Measurements from ENCODE around the gene IQCE.
A peak's percentile ranks its signal among the peaks of the same experiment; 100 is the strongest.

IQCE gene

GRCh38 chr7:2568521-2569223 is 9.9 kb downstream of the IQCE start:
- H3K27me3 Mint-ChIP-seq = no peaks in the 10 kb centered on the region
- H3K4me1 Mint-ChIP-seq (ENCODE audit: low read depth) = peaks cover 24% of the 10 kb centered on the region
- no peaks in the 10 kb centered on the region for H3K9me3 Mint-ChIP-seq
- peaks cover 8% of the 10 kb centered on the region for H3K36me3 Mint-ChIP-seq (ENCODE audit: low read depth)
- no peak for DNase-seq
- no peak overlapping the region for H3K27ac Mint-ChIP-seq
- H3K4me3 Mint-ChIP-seq = no peak overlapping the region

DNA sequence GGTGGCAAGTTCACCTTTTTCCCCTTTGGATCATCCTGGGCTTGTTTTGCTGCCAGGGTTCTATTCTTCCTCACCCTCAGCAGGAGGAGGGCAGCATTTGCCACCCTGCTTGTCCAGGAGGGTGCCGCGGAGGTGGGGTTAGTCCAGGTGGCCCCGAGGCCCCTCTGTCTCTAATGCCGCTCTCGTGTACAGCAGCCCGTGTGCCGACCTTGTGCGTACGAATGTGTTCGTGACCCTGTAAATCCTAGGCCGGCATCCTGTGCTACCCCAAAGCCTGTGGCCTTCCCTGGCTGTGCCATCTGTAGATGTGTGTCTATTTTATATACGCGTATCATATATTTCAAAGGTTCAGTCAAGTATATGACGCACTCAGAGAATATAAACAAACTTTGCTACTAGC is 10.6 kb downstream of the IQCE start:
- DNase-seq = no peak
- Mint-ChIP-seq H3K27ac (no peak overlapping the region), H3K4me3 (no peak overlapping the region), H3K36me3 (ENCODE audit: low read depth) (peaks cover 15% of the 10 kb centered on the region), H3K27me3 (no peaks in the 10 kb centered on the region), H3K4me1 (ENCODE audit: low read depth) (peaks cover 24% of the 10 kb centered on the region), H3K9me3 (no peaks in the 10 kb centered on the region)

DNA sequence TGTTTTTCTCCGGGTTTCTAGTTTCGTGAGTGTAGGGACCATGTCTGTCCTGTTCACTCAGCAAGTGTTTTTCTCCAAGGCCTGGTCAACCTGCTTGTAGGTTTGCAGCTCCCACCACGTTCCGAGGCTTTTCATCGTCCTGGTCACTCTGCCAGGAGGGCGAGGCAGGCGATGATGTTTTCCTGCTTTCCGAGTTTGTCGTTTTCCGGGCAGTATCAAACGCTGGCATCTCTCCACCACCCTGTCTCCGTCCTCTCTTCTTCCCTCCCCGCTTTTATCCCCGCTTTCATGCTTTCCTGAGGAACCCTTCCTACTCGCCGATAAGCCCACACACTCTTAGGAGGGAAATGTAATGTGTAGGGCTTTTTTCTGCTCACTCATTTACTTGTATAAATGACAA is 11.2 kb downstream of the IQCE start:
- H3K4me3 Mint-ChIP-seq = no peak overlapping the region
- H3K27ac Mint-ChIP-seq = no peak overlapping the region
- no peaks in the 10 kb centered on the region for H3K27me3 Mint-ChIP-seq
- peaks cover 20% of the 10 kb centered on the region for H3K36me3 Mint-ChIP-seq (ENCODE audit: low read depth)
- H3K4me1 Mint-ChIP-seq (ENCODE audit: low read depth) = peaks cover 24% of the 10 kb centered on the region
- no peaks in the 10 kb centered on the region for H3K9me3 Mint-ChIP-seq
- DNase-seq = no peak

GRCh38 chr7:2571409-2571808 is 12.6 kb downstream of the IQCE start:
- H3K27me3 Mint-ChIP-seq = no peaks in the 10 kb centered on the region
- peaks cover 19% of the 10 kb centered on the region for H3K4me1 Mint-ChIP-seq (ENCODE audit: low read depth)
- H3K27ac Mint-ChIP-seq = no peak overlapping the region
- peaks cover 20% of the 10 kb centered on the region for H3K36me3 Mint-ChIP-seq (ENCODE audit: low read depth)
- H3K4me3 Mint-ChIP-seq = no peak overlapping the region
- no peaks in the 10 kb centered on the region for H3K9me3 Mint-ChIP-seq
- no peak for DNase-seq

- no peaks in the 10 kb centered on the region for H3K27me3 Mint-ChIP-seq
- no peak overlapping the region for H3K27ac Mint-ChIP-seq
- peaks cover 11% of the 10 kb centered on the region for H3K4me1 Mint-ChIP-seq (ENCODE audit: low read depth)
- no peak for DNase-seq
- no peak overlapping the region for H3K4me3 Mint-ChIP-seq
- peaks cover 20% of the 10 kb centered on the region for H3K36me3 Mint-ChIP-seq (ENCODE audit: low read depth)
- no peaks in the 10 kb centered on the region for H3K9me3 Mint-ChIP-seq
Observed at GRCh38 chr7:2572101-2572842, 13.5 kb downstream of the IQCE start.

DNA sequence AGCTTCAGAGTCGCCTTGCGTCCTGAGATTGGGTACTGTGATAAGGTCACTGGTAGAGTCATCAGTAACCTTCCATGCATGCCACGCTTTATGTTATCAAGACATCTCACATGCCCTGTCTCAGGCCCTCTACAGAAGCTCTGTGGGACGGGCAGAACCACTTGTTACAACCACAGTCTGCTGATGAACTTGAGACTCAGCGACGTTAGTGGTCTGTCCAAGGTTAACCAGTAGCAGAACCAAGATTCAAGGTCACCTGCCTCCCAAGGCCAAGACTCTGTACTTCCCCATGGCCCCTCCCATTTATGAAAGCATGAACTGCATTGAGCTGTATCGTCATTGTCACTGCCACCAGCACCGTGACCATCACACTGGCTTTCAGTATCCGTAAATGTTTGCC is 15.0 kb downstream of the IQCE start:
- no peak for DNase-seq
- H3K27ac Mint-ChIP-seq = no peak overlapping the region
- H3K27me3 Mint-ChIP-seq = no peaks in the 10 kb centered on the region
- H3K4me1 Mint-ChIP-seq (ENCODE audit: low read depth) = peaks cover 9% of the 10 kb centered on the region
- H3K4me3 Mint-ChIP-seq = no peak overlapping the region
- peaks cover 22% of the 10 kb centered on the region for H3K36me3 Mint-ChIP-seq (ENCODE audit: low read depth)
- H3K9me3 Mint-ChIP-seq = no peaks in the 10 kb centered on the region

GRCh38 chr7:2575046-2575732 is 16.4 kb downstream of the IQCE start:
- Mint-ChIP-seq H3K4me3 (no peak overlapping the region), H3K9me3 (no peaks in the 10 kb centered on the region), H3K4me1 (ENCODE audit: low read depth) (peaks cover 9% of the 10 kb centered on the region), H3K27me3 (no peaks in the 10 kb centered on the region), H3K27ac (no peak overlapping the region), H3K36me3 (ENCODE audit: low read depth) (peaks cover 24% of the 10 kb centered on the region)
- no peak for DNase-seq

DNA sequence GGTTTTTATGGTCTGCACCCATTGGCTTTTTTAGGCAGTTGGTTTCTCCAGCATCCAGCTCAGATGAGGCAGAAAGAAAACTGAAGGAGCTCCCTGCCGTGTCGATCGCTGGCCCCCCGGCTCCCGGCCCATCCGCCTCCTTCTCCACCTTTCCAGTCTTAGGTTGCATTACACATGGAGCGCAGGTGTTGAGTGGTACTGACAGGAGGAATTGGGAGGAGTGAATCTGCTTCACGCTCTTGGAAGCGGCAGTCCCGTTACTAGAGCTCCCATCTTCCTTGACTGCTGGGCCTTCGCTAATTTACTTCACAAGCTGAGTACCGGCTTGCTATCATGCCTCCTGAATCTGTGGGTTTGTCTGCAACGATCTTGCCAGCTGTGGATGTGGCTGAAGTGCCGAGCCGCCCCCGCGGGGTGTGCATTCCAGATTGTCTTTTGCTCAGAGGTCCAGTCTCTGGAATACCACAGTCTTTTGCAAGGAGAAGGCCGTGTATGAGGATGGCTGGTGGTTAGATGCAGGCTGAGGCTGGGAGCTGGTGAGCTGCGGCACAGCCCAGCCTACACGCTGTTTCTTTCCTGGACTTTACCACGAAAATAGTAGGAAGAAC is 17.1 kb downstream of the IQCE start:
- Mint-ChIP-seq H3K4me3 (no peak overlapping the region), H3K36me3 (ENCODE audit: low read depth) (peaks cover 24% of the 10 kb centered on the region), H3K4me1 (ENCODE audit: low read depth) (peaks cover 9% of the 10 kb centered on the region), H3K27me3 (no peaks in the 10 kb centered on the region), H3K9me3 (no peaks in the 10 kb centered on the region), H3K27ac (no peak overlapping the region)
- DNase-seq = no peak

- Mint-ChIP-seq H3K4me3 (no peak overlapping the region), H3K4me1 (ENCODE audit: low read depth) (peaks cover 7% of the 10 kb centered on the region), H3K27ac (peak overlapping the region; percentile 14), H3K36me3 (ENCODE audit: low read depth) (peaks cover 21% of the 10 kb centered on the region), H3K27me3 (no peaks in the 10 kb centered on the region), H3K9me3 (no peaks in the 10 kb centered on the region)
- no peak for DNase-seq
Observed at GRCh38 chr7:2576742-2577491, 18.1 kb downstream of the IQCE start.

DNA sequence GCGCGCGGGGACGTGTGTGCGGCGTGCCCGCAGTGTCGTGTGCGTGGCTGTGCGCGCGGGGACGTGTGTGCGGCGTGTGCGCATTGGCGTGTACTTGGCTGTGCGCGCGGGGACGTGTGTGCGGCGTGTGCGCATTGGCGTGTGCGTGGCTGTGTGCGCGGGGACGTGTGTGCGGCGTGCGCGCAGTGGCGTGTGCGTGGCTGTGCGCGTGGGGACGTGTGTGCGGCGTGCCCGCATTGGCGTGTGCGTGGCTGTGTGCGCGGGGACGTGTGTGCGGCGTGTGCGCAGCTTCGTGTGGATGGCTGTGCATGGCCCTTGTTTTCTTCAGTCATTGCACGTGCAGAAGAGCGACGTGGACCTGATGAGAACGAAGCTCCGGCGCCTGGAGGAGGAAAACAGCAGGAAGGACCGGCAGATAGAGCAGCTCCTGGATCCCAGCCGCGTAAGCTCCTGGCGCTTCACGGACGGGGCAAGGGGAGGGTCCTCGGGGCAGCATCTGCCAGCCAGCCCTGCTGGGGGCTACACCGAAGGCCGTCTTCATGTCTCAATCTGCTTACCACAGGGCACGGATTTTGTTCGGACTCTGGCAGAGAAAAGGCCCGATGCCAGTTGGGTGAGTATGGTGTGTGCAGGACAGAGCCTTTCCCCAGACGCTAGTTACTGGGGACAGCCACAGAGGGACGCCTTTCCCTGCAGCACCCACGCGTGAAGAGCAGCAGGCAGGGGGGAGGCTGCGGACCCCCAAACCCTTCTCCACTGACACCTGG is 19.3 kb downstream of the IQCE start:
- Mint-ChIP-seq H3K9me3 (no peaks in the 10 kb centered on the region), H3K27me3 (no peaks in the 10 kb centered on the region), H3K36me3 (ENCODE audit: low read depth) (peaks cover 19% of the 10 kb centered on the region), H3K4me3 (no peak overlapping the region), H3K27ac (no peak overlapping the region), H3K4me1 (ENCODE audit: low read depth) (peaks cover under 1% of the 10 kb centered on the region)
- no peak for DNase-seq

DNA sequence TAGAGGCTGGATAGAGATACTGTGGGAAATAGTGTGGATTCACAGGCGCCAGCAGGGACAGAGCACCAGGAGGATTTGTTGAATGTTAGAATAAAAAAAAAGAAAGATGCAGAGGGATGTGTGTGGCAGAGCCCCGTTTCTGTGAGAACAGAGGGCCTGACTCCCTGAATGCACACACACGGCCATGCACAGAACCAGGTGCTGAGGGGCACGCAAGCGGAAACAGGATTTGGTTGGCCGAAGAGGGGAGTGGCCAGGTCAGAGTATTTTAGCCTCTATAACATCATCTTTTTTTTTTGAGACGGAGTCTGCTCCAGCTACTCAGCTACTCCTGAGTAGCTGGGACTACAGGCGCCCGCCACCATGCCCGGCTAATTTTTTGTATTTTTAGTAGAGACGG is 21.9 kb downstream of the IQCE start:
- no peaks in the 10 kb centered on the region for H3K27me3 Mint-ChIP-seq
- no peaks in the 10 kb centered on the region for H3K4me1 Mint-ChIP-seq (ENCODE audit: low read depth)
- H3K4me3 Mint-ChIP-seq = no peak overlapping the region
- H3K27ac Mint-ChIP-seq = no peak overlapping the region
- no peaks in the 10 kb centered on the region for H3K9me3 Mint-ChIP-seq
- DNase-seq = no peak
- H3K36me3 Mint-ChIP-seq (ENCODE audit: low read depth) = peaks cover 17% of the 10 kb centered on the region

DNA sequence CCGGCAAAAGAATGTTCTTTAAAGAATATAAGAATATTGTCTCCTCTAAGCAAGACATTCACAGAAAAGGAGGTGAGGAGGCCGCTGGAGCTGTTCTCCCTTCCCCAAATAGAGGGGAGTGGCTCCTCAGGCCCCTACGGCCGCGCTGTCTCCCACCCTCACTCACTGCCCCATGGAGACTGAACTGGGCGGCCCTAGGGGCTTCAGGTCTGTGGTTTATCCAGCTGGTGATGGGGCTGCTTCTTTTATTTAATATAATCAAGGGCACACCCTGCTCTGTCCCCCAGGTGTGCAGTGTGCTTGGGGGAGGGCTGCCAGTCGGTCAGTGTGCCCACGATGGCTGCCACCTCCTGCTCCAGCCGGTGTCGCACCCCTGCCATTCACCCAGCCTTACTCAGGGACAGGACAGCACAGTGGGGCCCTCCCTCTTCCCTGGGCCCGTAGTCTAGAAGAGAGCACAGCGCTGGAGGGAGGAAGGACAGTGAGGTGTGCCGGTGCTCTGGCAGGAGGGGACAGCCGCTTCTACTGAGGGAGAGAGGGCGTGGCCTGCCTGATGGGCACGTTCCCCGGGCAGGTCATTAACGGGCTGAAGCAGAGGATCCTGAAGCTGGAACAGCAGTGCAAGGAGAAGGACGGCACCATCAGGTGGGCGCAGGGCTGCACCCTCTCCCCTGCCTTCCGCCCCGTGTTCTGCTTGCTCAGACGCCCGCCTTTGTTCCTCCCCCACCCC is 23.4 kb downstream of the IQCE start:
- H3K27ac Mint-ChIP-seq = no peak overlapping the region
- H3K27me3 Mint-ChIP-seq = no peaks in the 10 kb centered on the region
- no peaks in the 10 kb centered on the region for H3K4me1 Mint-ChIP-seq (ENCODE audit: low read depth)
- peaks cover 23% of the 10 kb centered on the region for H3K36me3 Mint-ChIP-seq (ENCODE audit: low read depth)
- DNase-seq = no peak
- no peak overlapping the region for H3K4me3 Mint-ChIP-seq
- H3K9me3 Mint-ChIP-seq = no peaks in the 10 kb centered on the region
